ENCODE data around the gene LMBR1. TPM values are rescaled to one million over a fixed set of nuclear protein-coding genes. Genes with fewer than 3 reads are reported as not detected.
"Not testable (repeated sequence)": the region's sequence is repeated elsewhere in the genome, so short reads cannot be mapped to it uniquely, and the experiment has no call there.

LMBR1 gene, protein sequence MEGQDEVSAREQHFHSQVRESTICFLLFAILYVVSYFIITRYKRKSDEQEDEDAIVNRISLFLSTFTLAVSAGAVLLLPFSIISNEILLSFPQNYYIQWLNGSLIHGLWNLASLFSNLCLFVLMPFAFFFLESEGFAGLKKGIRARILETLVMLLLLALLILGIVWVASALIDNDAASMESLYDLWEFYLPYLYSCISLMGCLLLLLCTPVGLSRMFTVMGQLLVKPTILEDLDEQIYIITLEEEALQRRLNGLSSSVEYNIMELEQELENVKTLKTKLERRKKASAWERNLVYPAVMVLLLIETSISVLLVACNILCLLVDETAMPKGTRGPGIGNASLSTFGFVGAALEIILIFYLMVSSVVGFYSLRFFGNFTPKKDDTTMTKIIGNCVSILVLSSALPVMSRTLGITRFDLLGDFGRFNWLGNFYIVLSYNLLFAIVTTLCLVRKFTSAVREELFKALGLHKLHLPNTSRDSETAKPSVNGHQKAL
- 53.0 TPM for total RNA-seq

DNA sequence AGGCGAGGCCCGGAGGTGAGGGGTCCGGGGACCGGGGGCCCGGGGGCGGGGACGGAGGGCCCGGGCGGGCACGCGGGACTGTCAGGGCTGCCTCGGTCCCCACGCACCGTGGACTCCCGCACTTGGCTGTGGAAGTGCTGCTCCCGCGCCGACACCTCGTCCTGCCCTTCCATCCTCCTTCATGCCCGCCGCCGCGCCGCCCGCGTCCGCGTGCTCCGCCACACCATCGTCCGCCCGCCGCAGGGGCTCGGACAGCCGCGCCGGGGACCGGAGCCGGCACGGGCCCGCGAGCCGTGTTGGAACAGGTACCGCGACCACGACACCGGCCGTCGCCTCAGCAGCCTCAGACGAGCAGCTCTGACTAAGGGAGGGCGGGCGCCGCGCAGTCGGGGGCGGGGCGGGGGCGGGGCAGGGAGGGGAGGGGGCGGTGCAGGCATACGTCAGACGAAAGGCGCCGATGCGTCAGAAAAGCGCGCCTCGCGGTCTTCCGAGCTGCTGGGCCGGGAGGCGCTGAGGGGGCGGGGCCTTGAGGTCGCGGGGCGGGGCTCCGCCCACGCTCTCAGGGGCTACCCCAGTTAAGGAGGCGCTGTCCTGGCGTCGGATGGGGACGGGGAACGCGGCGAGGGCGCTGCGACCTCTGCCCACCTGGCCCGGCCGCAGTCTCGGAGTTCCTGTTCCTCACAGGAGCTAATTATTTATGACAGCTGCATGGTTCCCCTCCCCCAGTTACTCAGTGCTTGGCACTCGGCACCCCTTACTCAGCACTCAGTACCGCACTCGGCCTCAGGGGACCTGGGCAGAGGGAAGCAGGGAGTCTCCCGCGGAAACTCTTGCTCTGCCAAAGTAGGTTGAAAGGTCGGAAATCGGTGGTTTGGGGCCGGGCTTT is at the start of gene LMBR1:
LMBR1 (minus strand) TSS at position 363 of the 886 bp plus-strand sequence; CDS start at position 173, 190 bp downstream.
- peaks cover 44% of the 10 kb centered on the region for H3K4me1 ChIP-seq (ENCODE audit: insufficient read depth, low read length)
- H3K9me3 ChIP-seq (ENCODE audit: low read depth, low read length) = no peaks in the 10 kb centered on the region
- no peaks in the 10 kb centered on the region for H3K27me3 ChIP-seq (ENCODE audit: insufficient read depth, low read length)
- peak within 1 kb of the TSS; percentile 82 for H3K4me3 ChIP-seq (ENCODE audit: low read length)

DNA sequence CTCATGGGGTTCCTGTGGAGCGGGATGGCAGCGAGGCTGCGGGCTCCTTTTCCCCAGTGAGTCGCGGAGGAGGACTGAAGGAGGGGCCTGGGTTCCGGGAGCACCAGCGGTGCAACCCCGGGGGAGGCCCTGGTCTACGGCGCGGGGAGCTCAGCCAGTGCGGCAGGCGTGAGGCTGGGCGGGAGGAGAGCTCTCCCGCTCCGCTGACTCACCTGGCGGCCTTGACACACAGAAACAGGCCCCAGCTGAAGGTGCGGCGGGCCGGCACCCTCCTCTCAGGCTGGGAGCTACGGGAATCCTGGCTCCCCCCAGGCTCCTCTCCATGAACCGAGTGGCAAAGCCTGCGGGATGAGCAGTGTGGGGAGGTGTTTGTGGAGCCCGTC is 49.7 kb upstream of the LMBR1 start:
- Histone ChIP-seq H3K4me1 (ENCODE audit: insufficient read depth, low read length) (no peaks in the 10 kb centered on the region), H3K27me3 (ENCODE audit: insufficient read depth, low read length) (peaks cover 11% of the 10 kb centered on the region), H3K4me3 (ENCODE audit: low read length) (no peak overlapping the region), H3K9me3 (ENCODE audit: low read depth, low read length) (no peaks in the 10 kb centered on the region)

DNA sequence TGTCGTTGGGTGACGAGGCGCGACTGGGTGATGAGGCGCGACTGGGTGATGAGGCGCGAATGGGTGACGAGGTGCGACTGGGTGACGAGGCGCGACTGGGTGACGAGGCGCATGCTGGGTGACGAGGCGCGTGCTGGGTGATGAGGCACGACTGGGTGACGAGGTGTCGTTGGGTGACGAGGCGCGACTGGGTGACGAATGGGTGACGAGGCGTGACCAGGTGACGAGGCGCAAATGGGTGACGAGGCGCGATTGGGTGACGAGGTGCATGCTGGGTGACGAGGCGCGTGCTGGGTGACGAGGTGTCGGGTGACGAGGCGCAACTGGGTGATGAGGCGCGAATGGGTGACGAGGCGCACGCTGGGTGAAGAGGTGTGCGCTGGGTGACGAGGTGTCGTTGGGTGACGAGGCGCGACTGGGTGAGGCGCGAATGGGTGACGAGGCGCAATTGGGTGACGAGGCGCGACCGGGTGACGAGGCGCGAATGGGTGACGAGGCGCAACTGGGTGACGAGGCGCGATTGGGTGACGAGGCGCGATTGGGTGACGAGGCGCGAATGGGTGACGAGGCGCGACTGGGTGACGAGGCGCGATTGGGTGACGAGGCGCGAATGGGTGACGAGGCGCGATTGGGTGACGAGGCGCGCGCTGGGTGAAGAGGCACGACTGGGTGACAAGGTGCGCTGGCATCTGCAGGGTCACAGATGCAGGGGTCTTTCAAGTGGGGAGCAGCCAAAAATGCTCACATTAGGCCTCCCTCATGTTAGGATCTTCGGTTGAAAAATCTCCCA is 48.6 kb upstream of the LMBR1 start:
- no peaks in the 10 kb centered on the region for H3K9me3 ChIP-seq (ENCODE audit: low read depth, low read length)
- peaks cover 11% of the 10 kb centered on the region for H3K27me3 ChIP-seq (ENCODE audit: insufficient read depth, low read length)
- H3K4me1 ChIP-seq (ENCODE audit: insufficient read depth, low read length) = no peaks in the 10 kb centered on the region
- H3K4me3 ChIP-seq (ENCODE audit: low read length) = no peak overlapping the region

DNA sequence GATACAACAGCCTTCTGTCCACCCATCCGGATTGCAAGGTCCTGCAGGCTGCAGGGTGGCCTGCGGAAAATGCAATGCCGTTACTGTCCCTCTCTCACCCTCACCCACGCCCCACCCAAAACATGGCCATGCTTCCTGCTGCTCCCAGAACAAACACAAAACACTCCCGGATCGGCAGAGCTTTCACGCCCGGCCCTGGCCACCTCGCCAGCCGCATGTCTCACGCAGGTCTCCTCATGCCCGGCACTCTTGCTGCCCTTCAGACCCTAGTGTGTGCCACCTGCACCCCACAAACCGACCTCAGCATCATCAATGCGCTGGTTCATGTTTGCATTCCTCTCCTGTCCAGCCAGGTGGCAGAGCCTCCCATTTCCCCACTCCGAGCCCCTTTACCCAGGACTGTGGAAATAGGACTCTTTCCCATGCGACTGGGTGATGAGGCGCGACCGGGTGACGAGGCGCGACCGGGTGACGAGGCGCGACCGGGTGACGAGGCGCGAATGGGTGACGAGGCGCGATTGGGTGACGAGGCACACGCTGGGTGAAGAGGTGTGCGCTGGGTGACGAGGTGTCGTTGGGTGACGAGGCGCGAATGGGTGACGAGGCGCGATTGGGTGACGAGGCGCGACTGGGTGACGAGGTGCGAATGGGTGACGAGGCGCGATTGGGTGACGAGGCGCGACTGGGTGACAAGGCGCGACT is 47.6 kb upstream of the LMBR1 start:
- H3K9me3 ChIP-seq (ENCODE audit: low read depth, low read length) = no peaks in the 10 kb centered on the region
- H3K27me3 ChIP-seq (ENCODE audit: insufficient read depth, low read length) = peaks cover 11% of the 10 kb centered on the region
- H3K4me1 ChIP-seq (ENCODE audit: insufficient read depth, low read length) = no peaks in the 10 kb centered on the region
- no peak overlapping the region for H3K4me3 ChIP-seq (ENCODE audit: low read length)

DNA sequence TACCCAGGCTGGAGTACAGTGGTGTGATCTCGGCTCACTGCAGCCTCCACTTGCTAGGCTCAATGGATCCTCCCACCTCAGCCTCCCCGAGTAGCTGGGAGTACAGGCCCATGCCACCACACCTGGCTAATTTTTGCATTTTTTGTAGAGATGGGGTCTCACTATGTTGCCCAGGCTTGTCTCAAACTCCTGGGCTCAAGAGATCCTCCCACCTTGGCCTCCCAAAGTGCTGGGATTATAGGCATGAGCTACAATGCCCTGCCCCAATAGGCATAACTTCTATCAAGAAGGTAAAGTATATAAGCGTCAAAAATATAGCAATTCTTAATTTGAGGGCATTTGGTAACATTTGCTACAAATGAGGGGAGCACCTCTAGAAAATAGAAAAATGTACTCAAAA is 43.8 kb upstream of the LMBR1 start:
- H3K4me1 ChIP-seq (ENCODE audit: insufficient read depth, low read length); H3K27me3 ChIP-seq (ENCODE audit: insufficient read depth, low read length); H3K4me3 ChIP-seq (ENCODE audit: low read length); H3K9me3 ChIP-seq (ENCODE audit: low read depth, low read length): not testable (repeated sequence)

DNA sequence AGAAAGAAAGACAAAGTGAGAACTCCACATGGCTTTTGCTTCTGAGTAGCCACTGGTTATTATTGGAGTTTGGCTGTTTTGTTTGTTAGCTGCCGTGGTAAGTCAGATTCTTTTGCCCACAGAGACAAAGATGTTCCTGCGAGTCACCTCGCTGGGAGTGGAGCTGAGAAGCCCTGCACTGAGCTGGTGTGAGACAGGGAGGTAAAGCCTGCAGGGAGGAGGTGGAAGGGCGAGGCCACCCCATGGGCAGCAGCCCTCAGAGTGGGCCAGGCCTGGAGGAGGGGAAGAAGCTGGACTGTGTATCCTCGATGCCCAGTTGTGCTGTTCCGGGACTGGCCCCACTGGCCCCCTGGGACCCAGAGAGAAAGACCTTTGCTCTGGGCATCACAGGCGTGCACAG is 42.3 kb upstream of the LMBR1 start:
- Histone ChIP-seq H3K27me3 (ENCODE audit: insufficient read depth, low read length) (no peaks in the 10 kb centered on the region), H3K9me3 (ENCODE audit: low read depth, low read length) (no peaks in the 10 kb centered on the region), H3K4me3 (ENCODE audit: low read length) (no peak overlapping the region), H3K4me1 (ENCODE audit: insufficient read depth, low read length) (no peaks in the 10 kb centered on the region)

DNA sequence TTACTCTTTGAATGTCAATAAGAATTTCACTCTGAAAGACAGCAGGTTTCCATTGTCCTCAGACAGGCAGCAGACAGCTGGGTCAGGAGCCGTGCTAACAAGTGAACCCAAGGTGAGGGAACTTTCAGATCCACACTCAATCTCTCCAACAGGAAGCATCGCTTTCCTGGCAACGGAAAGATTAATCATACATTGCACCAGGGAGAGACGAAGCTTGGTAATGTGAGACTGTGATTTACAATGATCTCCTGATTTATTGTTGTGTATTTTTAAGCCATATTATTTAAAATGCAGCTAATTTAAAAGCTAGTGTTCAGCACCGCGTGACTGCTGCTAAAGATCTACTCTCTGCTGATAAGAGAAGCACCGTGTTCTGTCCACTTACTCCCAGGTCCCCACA is 39.0 kb upstream of the LMBR1 start:
- no peaks in the 10 kb centered on the region for H3K4me1 ChIP-seq (ENCODE audit: insufficient read depth, low read length)
- no peaks in the 10 kb centered on the region for H3K9me3 ChIP-seq (ENCODE audit: low read depth, low read length)
- H3K4me3 ChIP-seq (ENCODE audit: low read length) = no peak overlapping the region
- H3K27me3 ChIP-seq (ENCODE audit: insufficient read depth, low read length) = no peaks in the 10 kb centered on the region

DNA sequence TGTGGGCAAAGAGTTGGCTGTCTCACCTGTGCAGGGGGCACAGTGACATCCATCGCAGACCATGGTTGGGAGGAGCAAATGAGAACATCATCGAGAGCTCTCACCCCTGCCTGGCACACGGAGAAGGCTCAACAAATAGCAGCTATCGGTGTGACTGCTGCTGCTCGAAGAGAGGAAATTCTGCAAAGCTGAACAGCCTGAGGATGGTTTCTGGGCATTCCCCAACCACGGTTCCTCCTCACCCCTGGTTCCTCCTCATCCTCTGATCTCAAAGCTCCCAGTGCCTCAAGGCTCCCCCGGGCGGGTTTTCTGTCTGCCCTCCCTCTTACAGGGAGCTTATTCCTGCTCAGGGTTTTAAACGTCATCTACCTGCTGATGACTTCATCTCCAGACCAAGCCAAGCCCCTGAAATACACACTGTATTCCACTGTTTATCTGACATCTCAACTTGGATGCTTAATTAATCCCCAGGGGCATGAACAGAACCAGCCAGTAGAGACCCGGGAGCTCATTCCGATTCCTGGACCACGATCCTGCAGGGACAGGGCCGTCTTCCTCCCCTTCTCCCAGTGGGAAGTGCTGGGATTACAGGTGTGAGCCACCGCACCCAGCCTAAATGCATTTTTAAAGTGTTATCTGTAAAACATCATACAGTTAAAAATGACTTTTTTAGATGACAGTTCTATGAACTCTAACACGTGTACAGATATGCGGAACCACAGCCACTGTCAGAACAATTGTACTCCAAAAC is 37.0 kb upstream of the LMBR1 start:
- Histone ChIP-seq H3K4me3 (ENCODE audit: low read length) (no peak overlapping the region), H3K4me1 (ENCODE audit: insufficient read depth, low read length) (no peaks in the 10 kb centered on the region), H3K27me3 (ENCODE audit: insufficient read depth, low read length) (no peaks in the 10 kb centered on the region), H3K9me3 (ENCODE audit: low read depth, low read length) (no peaks in the 10 kb centered on the region)

DNA sequence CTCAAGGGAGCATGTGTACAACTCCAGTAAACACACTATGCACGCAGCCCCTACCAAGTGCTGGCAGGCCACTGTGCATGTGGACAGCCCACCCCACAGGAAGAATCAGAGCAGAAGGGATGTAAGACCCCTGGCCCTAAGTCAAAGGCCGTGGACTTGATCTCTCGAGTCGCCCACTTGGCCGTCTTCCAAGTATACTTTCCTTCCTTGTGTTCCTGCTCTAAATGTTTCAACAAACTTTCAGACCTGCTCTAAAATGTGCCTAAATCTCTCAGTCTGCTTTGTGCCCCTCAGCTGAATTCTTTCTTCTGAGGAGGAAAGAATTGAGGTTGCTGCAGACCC is 35.4 kb upstream of the LMBR1 start:
- Histone ChIP-seq H3K4me3 (ENCODE audit: low read length) (no peak overlapping the region), H3K9me3 (ENCODE audit: low read depth, low read length) (no peaks in the 10 kb centered on the region), H3K27me3 (ENCODE audit: insufficient read depth, low read length) (no peaks in the 10 kb centered on the region), H3K4me1 (ENCODE audit: insufficient read depth, low read length) (no peaks in the 10 kb centered on the region)

DNA sequence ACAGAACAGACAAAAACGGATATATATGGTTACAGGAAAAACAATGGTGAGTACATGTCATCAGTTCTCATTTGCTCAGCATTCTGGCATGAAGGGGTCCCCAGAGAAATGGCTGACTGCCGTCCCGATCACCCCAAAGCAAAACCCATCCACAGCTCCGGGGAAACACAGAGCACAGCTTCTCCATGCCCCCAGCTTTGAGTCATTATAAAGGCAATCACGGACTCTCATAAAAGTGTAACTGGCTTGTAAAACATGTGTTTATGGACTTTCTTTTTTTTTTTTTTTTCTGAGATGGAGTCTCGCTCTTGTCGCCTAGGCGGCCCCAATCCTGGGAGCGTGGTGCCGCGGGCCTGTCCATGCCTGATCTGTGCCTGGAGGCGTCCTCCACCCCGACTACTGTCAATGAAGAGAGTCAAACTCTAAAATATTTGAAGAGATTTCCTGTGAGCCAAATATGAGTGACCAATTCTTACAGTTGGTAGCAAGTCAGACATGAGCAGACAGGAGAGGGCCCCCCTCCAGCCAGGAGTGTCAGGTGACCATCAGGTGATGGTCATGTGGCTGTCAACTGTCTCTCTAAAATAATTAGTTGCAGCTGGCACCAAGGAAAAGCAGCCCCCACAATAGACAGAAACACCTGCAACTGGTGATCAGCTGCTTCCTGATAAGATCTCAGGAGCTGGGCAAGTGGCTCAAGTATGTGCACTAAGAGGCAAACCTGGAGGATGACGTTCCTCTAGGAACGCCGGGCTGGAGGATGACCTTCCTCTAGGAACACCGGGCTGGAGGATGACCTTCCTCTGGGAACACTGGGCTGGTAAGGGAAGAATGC is 34.8 kb upstream of the LMBR1 start:
- H3K4me3 ChIP-seq (ENCODE audit: low read length) = no peak overlapping the region
- H3K9me3 ChIP-seq (ENCODE audit: low read depth, low read length) = no peaks in the 10 kb centered on the region
- peaks cover under 1% of the 10 kb centered on the region for H3K4me1 ChIP-seq (ENCODE audit: insufficient read depth, low read length)
- no peaks in the 10 kb centered on the region for H3K27me3 ChIP-seq (ENCODE audit: insufficient read depth, low read length)

DNA sequence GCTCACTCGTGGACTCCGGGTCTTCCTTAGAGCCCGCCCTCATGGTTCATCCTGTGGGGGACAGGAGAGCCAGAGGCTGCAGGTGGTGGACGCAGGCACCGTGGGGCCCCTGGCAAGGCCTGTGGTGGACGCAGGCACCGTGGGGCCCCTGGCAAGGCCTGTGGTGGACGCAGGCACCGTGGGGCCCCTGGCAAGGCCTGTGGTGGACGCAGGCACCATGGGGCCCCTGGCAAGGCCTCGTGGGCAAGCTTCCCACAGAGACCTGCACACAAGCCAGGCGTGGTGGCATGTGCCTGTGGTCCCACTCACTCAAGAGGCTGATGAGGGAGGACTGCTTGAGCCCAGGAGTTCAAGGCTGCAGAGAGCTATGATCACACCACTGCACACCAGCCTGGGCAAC is 32.8 kb upstream of the LMBR1 start:
- not testable (repeated sequence) for H3K4me3 ChIP-seq (ENCODE audit: low read length); H3K9me3 ChIP-seq (ENCODE audit: low read depth, low read length)
- peaks cover 12% of the 10 kb centered on the region for H3K4me1 ChIP-seq (ENCODE audit: insufficient read depth, low read length)

DNA sequence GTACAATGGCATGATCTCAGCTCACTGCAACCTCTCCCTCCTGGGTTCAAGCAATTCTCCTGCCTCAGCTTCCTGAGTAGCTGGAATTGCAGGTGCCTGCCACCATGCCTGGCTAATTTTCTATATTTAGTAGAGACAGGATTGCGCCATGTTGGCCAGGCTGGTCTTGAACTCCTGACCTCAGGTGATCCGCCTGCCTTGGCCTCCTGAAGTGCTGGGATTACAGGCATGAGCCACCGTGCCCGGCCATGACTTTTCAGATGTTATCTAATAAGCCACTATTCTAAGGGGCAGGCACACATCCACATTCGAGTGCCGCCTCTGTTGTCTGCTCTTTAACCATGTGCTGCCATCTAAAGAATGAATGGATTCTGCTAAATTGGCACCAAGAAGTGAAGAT is 29.3 kb upstream of the LMBR1 start:
- H3K27me3 ChIP-seq (ENCODE audit: insufficient read depth, low read length); H3K4me3 ChIP-seq (ENCODE audit: low read length); H3K9me3 ChIP-seq (ENCODE audit: low read depth, low read length): not testable (repeated sequence)
- H3K4me1 ChIP-seq (ENCODE audit: insufficient read depth, low read length) = peaks cover 12% of the 10 kb centered on the region

More for the DNA sequence above, 32.8 kb upstream of the LMBR1 start:
- H3K27me3 ChIP-seq (ENCODE audit: insufficient read depth, low read length) = not testable (repeated sequence)
